Measurements from ENCODE around the gene TECR. TPM values are rescaled to one million over a fixed set of nuclear protein-coding genes. Genes with fewer than 3 reads are reported as not detected.

Gene TECR
- total RNA-seq, 4 donors from 2014 or later, result 4.6 to 68.2 (median 33.9) TPM

- no peak for DNase-seq
- H3K27me3 ChIP-seq, result no peaks in the 10 kb centered on the region
- peak overlapping the region; percentile 99 to 100 for H3K27ac ChIP-seq
- peaks cover 0 to 6% of the 10 kb centered on the region in 2 donors for H3K4me1 ChIP-seq
- TF ChIP-seq CTCF (IDR thresholded peaks at IDR 0.05) (no peak), POLR2A (IDR thresholded peaks at IDR 0.05) (no peak)
- H3K4me3 ChIP-seq, result peak overlapping the region; percentile 78 to 100
- no peaks in the 10 kb centered on the region for H3K36me3 ChIP-seq
- intact Hi-C loops (cut with DNase I; ENCODE audit: low total_unique reads), result no loop called here
- no peaks in the 10 kb centered on the region for H3K9me3 ChIP-seq
These were observed 12.5 kb upstream of the TECR start for GRCh38 chr19:14516746-14517438.

- H3K9me3 ChIP-seq, result no peaks in the 10 kb centered on the region
- H3K27ac ChIP-seq, result peak overlapping the region; percentile 99 to 100
- TF ChIP-seq POLR2A (IDR thresholded peaks at IDR 0.05) (no peak), CTCF (IDR thresholded peaks at IDR 0.05) (no peak)
- peaks cover 0 to 6% of the 10 kb centered on the region in 2 donors for H3K4me1 ChIP-seq
- H3K4me3 ChIP-seq, result peak overlapping the region; percentile 78 to 100
- intact Hi-C loops (cut with DNase I; ENCODE audit: low total_unique reads), result no loop called here
- no peaks in the 10 kb centered on the region for H3K36me3 ChIP-seq
- DNase-seq, result no peak
- no peaks in the 10 kb centered on the region for H3K27me3 ChIP-seq
These were observed 12.0 kb upstream of the TECR start for GRCh38 chr19:14517446-14517839.

- no peaks in the 10 kb centered on the region for H3K9me3 ChIP-seq
- peak within 1 kb of the TSS; percentile 99 to 100 for H3K27ac ChIP-seq
- H3K36me3 ChIP-seq, result no peaks in the 10 kb centered on the region
- H3K4me3 ChIP-seq, result peak within 1 kb of the TSS; percentile 78 to 100
- peak; percentile 76 to 87 for DNase-seq
- intact Hi-C loops (cut with DNase I; ENCODE audit: low total_unique reads), result no loop called here
- no peaks in the 10 kb centered on the region for H3K27me3 ChIP-seq
- TF ChIP-seq POLR2A (IDR thresholded peaks at IDR 0.05) (peak; percentile 94 to 96), CTCF (IDR thresholded peaks at IDR 0.05) (peak in 1 of 4 experiments; percentile 7)
- H3K4me1 ChIP-seq, result peaks cover 0 to 6% of the 10 kb centered on the region in 2 donors
These were observed 11.4 kb upstream of the TECR start, which contains the start of gene DNAJB1 for GRCh38 chr19:14517840-14518505. TSS of gene DNAJB1 (minus strand) at chr19:14518397. CDS start at chr19:14518349, 48 bp downstream.

GRCh38 chr19:14519245-14519859, 10.0 kb upstream of the TECR start:
- H3K9me3 ChIP-seq, result no peaks in the 10 kb centered on the region
- no peaks in the 10 kb centered on the region for H3K36me3 ChIP-seq
- H3K27me3 ChIP-seq, result no peaks in the 10 kb centered on the region
- H3K27ac ChIP-seq, result peak overlapping the region; percentile 99 to 100
- peaks cover 0 to 6% of the 10 kb centered on the region in 2 donors for H3K4me1 ChIP-seq
- no peak overlapping the region for H3K4me3 ChIP-seq
- DNase-seq, result no peak
- intact Hi-C loops (cut with DNase I; ENCODE audit: low total_unique reads), result no loop called here
- TF ChIP-seq POLR2A (IDR thresholded peaks at IDR 0.05), result no peak
- TF ChIP-seq CTCF (IDR thresholded peaks at IDR 0.05), result no peak

Measured in uterus (tissue), 4 donors.